HUES64 (cell line): ENCODE data around the gene RENBP. TPM values are rescaled to one million over a fixed set of nuclear protein-coding genes. Genes with fewer than 3 reads are reported as not detected.

ENCODE experiments used
- H3K27ac ChIP-seq: 2 replicates; pipeline ENCODE4 v1.7.0; 2013; ENCODE audit warnings: low read depth, low read length, inconsistent platforms
- H3K27me3 ChIP-seq: 2 replicates; pipeline ENCODE4 v1.6.1; 2013; ENCODE audit warnings: mild to moderate bottlenecking, low read length; ENCODE audit not compliant: insufficient read depth
- H3K36me3 ChIP-seq: 2 replicates; pipeline ENCODE4 v1.6.1; 2013; ENCODE audit warnings: mild to moderate bottlenecking, low read length; ENCODE audit not compliant: insufficient read depth
- H3K4me1 ChIP-seq: 2 replicates; pipeline ENCODE4 v1.6.1; 2013; ENCODE audit warnings: mild to moderate bottlenecking, low read length, moderate library complexity; ENCODE audit not compliant: insufficient read depth
- H3K4me3 ChIP-seq: 2 replicates; pipeline ENCODE4 v1.5.1; 2013; ENCODE audit warnings: mild to moderate bottlenecking, low read length, moderate library complexity
- H3K9ac ChIP-seq: 2 replicates; pipeline ENCODE4 v1.6.1; 2013; ENCODE audit warnings: mild to moderate bottlenecking, low read depth, low read length
- H3K9me3 ChIP-seq: 2 replicates; pipeline ENCODE4 v1.6.1; 2013; ENCODE audit warnings: low read depth, low read length; ENCODE audit not compliant: insufficient read depth
- WGBS: fragments of 150-250, 120-280 bp; methylation state at CpG from one replicate; pipeline ENCODE4 v1.1.7; 2013; ENCODE audit warnings: missing lambda C conversion rate; 5-methylcytosine and 5-hydroxymethylcytosine counted together
- polyA plus RNA-seq, 2 experiments: library from polyadenylated mRNA; stranded (reverse); fragments of 50-300 nt; gene quantifications; one replicate each; pipeline ENCODE4 v1.2.3, GENCODE V29; 2013

Gene RENBP
- 5.8 TPM for polyA plus RNA-seq (2013, experiment 1 of 2)
- 6.9 TPM for polyA plus RNA-seq (2013, experiment 2 of 2)

- Histone ChIP-seq H3K27ac (no peak within 1 kb of the TSS), H3K4me1 (0 out of 2 replicates have a peak, but pooled peaks cover 5% of the 10 kb centered on the region), H3K9me3 (no peaks in the 10 kb centered on the region), H3K27me3 (no peaks in the 10 kb centered on the region), H3K36me3 (peaks cover 9% of the 10 kb centered on the region; the same call in 1 of the 2 replicates), H3K9ac (no peak within 1 kb of the TSS), H3K4me3 (peak within 1 kb of the TSS; percentile 36)
- whole genome bisulfite sequencing, result 27% methylated on average over 30 of the region's 31 CpGs
Observed at GRCh38 chrX:153944140-153944799, at the start of gene RENBP. Gene RENBP (minus strand): TSS chrX:153944643. CDS start chrX:153944610, 33 bp downstream.

GRCh38 chrX:153993978-153994377 lies 49.5 kb upstream of the RENBP start:
- Histone ChIP-seq H3K4me3 (no peak overlapping the region), H3K27ac (no peak overlapping the region), H3K36me3 (no peaks in the 10 kb centered on the region), H3K9me3 (no peaks in the 10 kb centered on the region), H3K4me1 (no peaks in the 10 kb centered on the region), H3K9ac (no peak overlapping the region), H3K27me3 (no peaks in the 10 kb centered on the region)
- 84% methylated on average over 10 of the region's 10 CpGs for WGBS

GRCh38 chrX:153993079-153993478 lies 48.6 kb upstream of the RENBP start:
- no peaks in the 10 kb centered on the region for H3K27me3 ChIP-seq
- H3K4me3 ChIP-seq, result no peak overlapping the region
- H3K9me3 ChIP-seq, result no peaks in the 10 kb centered on the region
- no peaks in the 10 kb centered on the region for H3K36me3 ChIP-seq
- WGBS, result 90% methylated on average over 12 of the region's 12 CpGs
- H3K27ac ChIP-seq, result no peak overlapping the region
- H3K9ac ChIP-seq, result no peak overlapping the region
- no peaks in the 10 kb centered on the region for H3K4me1 ChIP-seq

GRCh38 chrX:153992180-153992579 lies 47.7 kb upstream of the RENBP start:
- Histone ChIP-seq H3K36me3 (no peaks in the 10 kb centered on the region), H3K4me3 (no peak overlapping the region), H3K4me1 (no peaks in the 10 kb centered on the region), H3K9me3 (no peaks in the 10 kb centered on the region), H3K9ac (no peak overlapping the region), H3K27ac (no peak overlapping the region), H3K27me3 (no peaks in the 10 kb centered on the region)
- 91% methylated on average over 7 of the region's 8 CpGs for WGBS

- Histone ChIP-seq H3K4me1 (no peaks in the 10 kb centered on the region), H3K9ac (no peak overlapping the region), H3K9me3 (no peaks in the 10 kb centered on the region)
Observed at GRCh38 chrX:153991013-153991580, 46.7 kb upstream of the RENBP start.

GRCh38 chrX:153989973-153990655 lies 45.7 kb upstream of the RENBP start:
- Histone ChIP-seq H3K27me3 (no peaks in the 10 kb centered on the region), H3K9ac (no peak overlapping the region), H3K9me3 (no peaks in the 10 kb centered on the region), H3K4me1 (no peaks in the 10 kb centered on the region), H3K4me3 (no peak overlapping the region), H3K36me3 (no peaks in the 10 kb centered on the region), H3K27ac (no peak overlapping the region)
- WGBS, result 96% methylated on average over 13 of the region's 14 CpGs

More at GRCh38 chrX:153991013-153991580, 46.7 kb upstream of the RENBP start:
- Histone ChIP-seq H3K36me3 (no peaks in the 10 kb centered on the region), H3K27ac (no peak overlapping the region), H3K27me3 (no peaks in the 10 kb centered on the region), H3K4me3 (no peak overlapping the region)
- WGBS, result 95% methylated on average over 3 of the region's 3 CpGs

GRCh38 chrX:153988493-153988892 lies 44.0 kb upstream of the RENBP start:
- Histone ChIP-seq H3K4me3 (no peak overlapping the region), H3K9me3 (no peaks in the 10 kb centered on the region), H3K27me3 (no peaks in the 10 kb centered on the region), H3K4me1 (no peaks in the 10 kb centered on the region), H3K9ac (no peak overlapping the region), H3K36me3 (no peaks in the 10 kb centered on the region), H3K27ac (no peak overlapping the region)
- WGBS, result 93% methylated on average over 11 of the region's 12 CpGs

- WGBS, result 87% methylated on average over 18 of the region's 20 CpGs
- H3K4me1 ChIP-seq, result no peaks in the 10 kb centered on the region
- H3K9ac ChIP-seq, result no peak overlapping the region
- H3K36me3 ChIP-seq, result no peaks in the 10 kb centered on the region
- H3K4me3 ChIP-seq, result no peak overlapping the region
- no peaks in the 10 kb centered on the region for H3K27me3 ChIP-seq
- no peaks in the 10 kb centered on the region for H3K9me3 ChIP-seq
- no peak overlapping the region for H3K27ac ChIP-seq
Observed at GRCh38 chrX:153984351-153985178, 40.1 kb upstream of the RENBP start.

GRCh38 chrX:153983321-153983801 lies 38.9 kb upstream of the RENBP start:
- no peak overlapping the region for H3K9ac ChIP-seq
- no peak overlapping the region for H3K27ac ChIP-seq
- no peaks in the 10 kb centered on the region for H3K9me3 ChIP-seq
- H3K27me3 ChIP-seq, result no peaks in the 10 kb centered on the region
- H3K4me3 ChIP-seq, result no peak overlapping the region
- no peaks in the 10 kb centered on the region for H3K36me3 ChIP-seq
- WGBS, result 95% methylated on average over 12 of the region's 12 CpGs
- H3K4me1 ChIP-seq, result no peaks in the 10 kb centered on the region

- no peak overlapping the region for H3K9ac ChIP-seq
- H3K4me3 ChIP-seq, result no peak overlapping the region
- no peaks in the 10 kb centered on the region for H3K4me1 ChIP-seq
- H3K27ac ChIP-seq, result no peak overlapping the region
- H3K36me3 ChIP-seq, result no peaks in the 10 kb centered on the region
- WGBS, result 95% methylated on average over 52 of the region's 52 CpGs
- H3K27me3 ChIP-seq, result no peaks in the 10 kb centered on the region
- no peaks in the 10 kb centered on the region for H3K9me3 ChIP-seq
Observed at GRCh38 chrX:153981771-153982533, 37.5 kb upstream of the RENBP start.
